WTC11 (cell line): ENCODE results near the gene BCO1. TPM values are rescaled to one million over a fixed set of nuclear protein-coding genes. Genes with fewer than 3 reads are reported as not detected.

ENCODE experiments used
- ATAC-seq: fragments of 200-7000 bp; cut with Tn5 transposase; 2 replicates; pipeline ENCODE4 v1.10.0; 2021; ENCODE audit warnings: mild to moderate bottlenecking, moderate library complexity
- CTCF ChIA-PET: fragments of 300-600 bp; sonication (Branson Sonifier 250); formaldehyde crosslinking; loops from one replicate; lab custom pipeline; 2021; ENCODE audit warnings: antibody characterized with exemption; lab: Charles Lee
- POLR2A ChIA-PET: fragments of 350-600 bp; sonication (Branson Sonifier 250); formaldehyde crosslinking; loops from one replicate; lab custom pipeline; 2021; ENCODE audit warnings: antibody characterized with exemption; lab: Charles Lee
- DNase-seq: peaks from one replicate; pipeline ENCODE4 v3.0.0; 2021; ENCODE audit warnings: low spot score
- H3K27ac Mint-ChIP-seq: 2 replicates; pipeline ENCODE4 v1.8.0; 2021; ENCODE audit warnings: mixed read lengths
- H3K27me3 Mint-ChIP-seq: 2 replicates; pipeline ENCODE4 v1.8.0; 2021; ENCODE audit warnings: low read depth, mild to moderate bottlenecking, moderate library complexity, mixed read lengths
- H3K36me3 Mint-ChIP-seq: 2 replicates; pipeline ENCODE4 v1.8.0; 2021; ENCODE audit warnings: mixed read lengths
- H3K4me1 Mint-ChIP-seq: 2 replicates; pipeline ENCODE4 v1.8.0; 2022; ENCODE audit warnings: mixed read lengths
- H3K4me3 Mint-ChIP-seq: 2 replicates; pipeline ENCODE4 v1.8.0; 2021; ENCODE audit warnings: mild to moderate bottlenecking, moderate library complexity, mixed read lengths
- H3K9me3 Mint-ChIP-seq: 2 replicates; pipeline ENCODE4 v1.8.0; 2021; ENCODE audit warnings: mixed read lengths
- ATF1 ChIP-seq: sonication (generic); formaldehyde crosslinking; IDR thresholded peaks from 2 replicates; pipeline ENCODE4 v1.8.1; 2023; ENCODE audit warnings: mild to moderate bottlenecking, moderate library complexity, missing genetic modification reagents
- E2F4 ChIP-seq: sonication (generic); formaldehyde crosslinking; IDR thresholded peaks from 2 replicates; pipeline ENCODE4 v1.8.1; 2022; ENCODE audit warnings: low read depth, mild to moderate bottlenecking, moderate library complexity, missing genetic modification reagents, borderline replicate concordance
- FOXP4 ChIP-seq: sonication (generic); formaldehyde crosslinking; IDR thresholded peaks from 2 replicates; pipeline ENCODE4 v1.8.0; 2022; ENCODE audit warnings: mild to moderate bottlenecking, missing genetic modification reagents
- KAT7 ChIP-seq: sonication (generic); formaldehyde crosslinking; IDR thresholded peaks from 2 replicates; pipeline ENCODE4 v1.8.1; 2023; ENCODE audit warnings: missing genetic modification reagents, mild to moderate bottlenecking, borderline replicate concordance
- NFE2L1 ChIP-seq: sonication (generic); formaldehyde crosslinking; IDR thresholded peaks from 2 replicates; pipeline ENCODE4 v1.8.1; 2023; ENCODE audit warnings: missing genetic modification reagents
- ZNF121 ChIP-seq: sonication (generic); formaldehyde crosslinking; IDR thresholded peaks from 2 replicates; pipeline ENCODE4 v1.8.0; 2023; ENCODE audit warnings: missing genetic modification reagents
- ZNF281 ChIP-seq: sonication (generic); formaldehyde crosslinking; IDR thresholded peaks from 2 replicates; pipeline ENCODE4 v1.8.0; 2023; ENCODE audit warnings: mild to moderate bottlenecking, missing genetic modification reagents
- ZNF671 ChIP-seq: fragments of 250-450 bp; sonication (Bioruptor Pico); IDR thresholded peaks from 2 replicates; pipeline ENCODE4 v1.8.0; 2021; ENCODE audit warnings: mild to moderate bottlenecking
- total RNA-seq: library from RNA; stranded (reverse); gene quantifications from 3 replicates; pipeline ENCODE4 v1.2.3, GENCODE V29; 2021
- TF ChIP-seq, protein P1 (sequence below): sonication (generic); formaldehyde crosslinking; IDR thresholded peaks from 2 replicates; pipeline ENCODE4 v1.8.0; 2023; ENCODE audit warnings: missing genetic modification reagents, mild to moderate bottlenecking, borderline replicate concordance
- TF ChIP-seq, protein P2 (sequence below): sonication (generic); formaldehyde crosslinking; IDR thresholded peaks from 2 replicates; pipeline ENCODE4 v1.8.0; 2022; ENCODE audit warnings: mild to moderate bottlenecking, missing genetic modification reagents
- TF ChIP-seq, protein P3 (sequence below): sonication (generic); formaldehyde crosslinking; IDR thresholded peaks from 2 replicates; pipeline ENCODE4 v1.8.1; 2023; ENCODE audit warnings: mild to moderate bottlenecking, missing genetic modification reagents
- TF ChIP-seq, protein P4 (sequence below): fragments of 250-450 bp; sonication (Bioruptor Pico); IDR thresholded peaks from 2 replicates; pipeline ENCODE4 v1.9.0; 2021; ENCODE audit warnings: mild to moderate bottlenecking, borderline replicate concordance

Gene BCO1
- total RNA-seq, 1 experiment from 2014 or later: 0.15 TPM

GRCh38 chr16:81263470-81264220 lies 25.2 kb downstream of the BCO1 start (continued):
- TF ChIP-seq, protein P1, sequence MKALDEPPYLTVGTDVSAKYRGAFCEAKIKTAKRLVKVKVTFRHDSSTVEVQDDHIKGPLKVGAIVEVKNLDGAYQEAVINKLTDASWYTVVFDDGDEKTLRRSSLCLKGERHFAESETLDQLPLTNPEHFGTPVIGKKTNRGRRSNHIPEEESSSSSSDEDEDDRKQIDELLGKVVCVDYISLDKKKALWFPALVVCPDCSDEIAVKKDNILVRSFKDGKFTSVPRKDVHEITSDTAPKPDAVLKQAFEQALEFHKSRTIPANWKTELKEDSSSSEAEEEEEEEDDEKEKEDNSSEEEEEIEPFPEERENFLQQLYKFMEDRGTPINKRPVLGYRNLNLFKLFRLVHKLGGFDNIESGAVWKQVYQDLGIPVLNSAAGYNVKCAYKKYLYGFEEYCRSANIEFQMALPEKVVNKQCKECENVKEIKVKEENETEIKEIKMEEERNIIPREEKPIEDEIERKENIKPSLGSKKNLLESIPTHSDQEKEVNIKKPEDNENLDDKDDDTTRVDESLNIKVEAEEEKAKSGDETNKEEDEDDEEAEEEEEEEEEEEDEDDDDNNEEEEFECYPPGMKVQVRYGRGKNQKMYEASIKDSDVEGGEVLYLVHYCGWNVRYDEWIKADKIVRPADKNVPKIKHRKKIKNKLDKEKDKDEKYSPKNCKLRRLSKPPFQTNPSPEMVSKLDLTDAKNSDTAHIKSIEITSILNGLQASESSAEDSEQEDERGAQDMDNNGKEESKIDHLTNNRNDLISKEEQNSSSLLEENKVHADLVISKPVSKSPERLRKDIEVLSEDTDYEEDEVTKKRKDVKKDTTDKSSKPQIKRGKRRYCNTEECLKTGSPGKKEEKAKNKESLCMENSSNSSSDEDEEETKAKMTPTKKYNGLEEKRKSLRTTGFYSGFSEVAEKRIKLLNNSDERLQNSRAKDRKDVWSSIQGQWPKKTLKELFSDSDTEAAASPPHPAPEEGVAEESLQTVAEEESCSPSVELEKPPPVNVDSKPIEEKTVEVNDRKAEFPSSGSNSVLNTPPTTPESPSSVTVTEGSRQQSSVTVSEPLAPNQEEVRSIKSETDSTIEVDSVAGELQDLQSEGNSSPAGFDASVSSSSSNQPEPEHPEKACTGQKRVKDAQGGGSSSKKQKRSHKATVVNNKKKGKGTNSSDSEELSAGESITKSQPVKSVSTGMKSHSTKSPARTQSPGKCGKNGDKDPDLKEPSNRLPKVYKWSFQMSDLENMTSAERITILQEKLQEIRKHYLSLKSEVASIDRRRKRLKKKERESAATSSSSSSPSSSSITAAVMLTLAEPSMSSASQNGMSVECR (CRISPR knock-in tag): no peak
- TF ChIP-seq ATF1 (CRISPR knock-in tag): no peak
- TF ChIP-seq, all 79 proteins: peak for 0

- TF ChIP-seq, protein P2, sequence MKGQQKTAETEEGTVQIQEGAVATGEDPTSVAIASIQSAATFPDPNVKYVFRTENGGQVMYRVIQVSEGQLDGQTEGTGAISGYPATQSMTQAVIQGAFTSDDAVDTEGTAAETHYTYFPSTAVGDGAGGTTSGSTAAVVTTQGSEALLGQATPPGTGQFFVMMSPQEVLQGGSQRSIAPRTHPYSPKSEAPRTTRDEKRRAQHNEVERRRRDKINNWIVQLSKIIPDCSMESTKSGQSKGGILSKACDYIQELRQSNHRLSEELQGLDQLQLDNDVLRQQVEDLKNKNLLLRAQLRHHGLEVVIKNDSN (CRISPR knock-in tag): no peak
- TF ChIP-seq FOXP4 (CRISPR knock-in tag): no peak
- TF ChIP-seq ZNF281 (CRISPR knock-in tag): no peak
- no peak for TF ChIP-seq ZNF671 (CRISPR knock-in tag)
- no peak for TF ChIP-seq NFE2L1 (CRISPR knock-in tag)
- no peak for TF ChIP-seq KAT7 (CRISPR knock-in tag)
- ChIA-PET POLR2A (no interaction called here), CTCF (interaction anchor here (1.0 kb wide), 1 partner anchor 60 kb away, joined by 3 read pairs; no protein-coding TSS in a partner anchor)
- H3K4me3 Mint-ChIP-seq: no peak overlapping the region
- H3K27me3 Mint-ChIP-seq: no peaks in the 10 kb centered on the region
- no peak overlapping the region for H3K27ac Mint-ChIP-seq
- no peaks in the 10 kb centered on the region for H3K4me1 Mint-ChIP-seq
- 0 out of 2 replicates have a peak, but pooled peaks cover 7% of the 10 kb centered on the region for H3K9me3 Mint-ChIP-seq
- ATAC-seq: no peak
- no peaks in the 10 kb centered on the region for H3K36me3 Mint-ChIP-seq
- no peak for DNase-seq
Observed at GRCh38 chr16:81264386-81264785, 25.9 kb downstream of the BCO1 start.

- no peak overlapping the region for H3K27ac Mint-ChIP-seq
- ATAC-seq (no peak), DNase-seq (no peak)
- no peak overlapping the region for H3K4me3 Mint-ChIP-seq
- ChIA-PET POLR2A (no interaction called here), CTCF (no interaction called here)
- no peaks in the 10 kb centered on the region for H3K4me1 Mint-ChIP-seq
- H3K27me3 Mint-ChIP-seq: no peaks in the 10 kb centered on the region
- no peaks in the 10 kb centered on the region for H3K36me3 Mint-ChIP-seq
- H3K9me3 Mint-ChIP-seq: 0 out of 2 replicates have a peak, but pooled peaks cover 7% of the 10 kb centered on the region
- TF ChIP-seq ZNF121: no peak
- TF ChIP-seq, protein P3, sequence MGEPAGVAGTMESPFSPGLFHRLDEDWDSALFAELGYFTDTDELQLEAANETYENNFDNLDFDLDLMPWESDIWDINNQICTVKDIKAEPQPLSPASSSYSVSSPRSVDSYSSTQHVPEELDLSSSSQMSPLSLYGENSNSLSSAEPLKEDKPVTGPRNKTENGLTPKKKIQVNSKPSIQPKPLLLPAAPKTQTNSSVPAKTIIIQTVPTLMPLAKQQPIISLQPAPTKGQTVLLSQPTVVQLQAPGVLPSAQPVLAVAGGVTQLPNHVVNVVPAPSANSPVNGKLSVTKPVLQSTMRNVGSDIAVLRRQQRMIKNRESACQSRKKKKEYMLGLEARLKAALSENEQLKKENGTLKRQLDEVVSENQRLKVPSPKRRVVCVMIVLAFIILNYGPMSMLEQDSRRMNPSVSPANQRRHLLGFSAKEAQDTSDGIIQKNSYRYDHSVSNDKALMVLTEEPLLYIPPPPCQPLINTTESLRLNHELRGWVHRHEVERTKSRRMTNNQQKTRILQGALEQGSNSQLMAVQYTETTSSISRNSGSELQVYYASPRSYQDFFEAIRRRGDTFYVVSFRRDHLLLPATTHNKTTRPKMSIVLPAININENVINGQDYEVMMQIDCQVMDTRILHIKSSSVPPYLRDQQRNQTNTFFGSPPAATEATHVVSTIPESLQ: no peak
- no peak for TF ChIP-seq E2F4 (CRISPR knock-in tag)
- TF ChIP-seq, protein P4, sequence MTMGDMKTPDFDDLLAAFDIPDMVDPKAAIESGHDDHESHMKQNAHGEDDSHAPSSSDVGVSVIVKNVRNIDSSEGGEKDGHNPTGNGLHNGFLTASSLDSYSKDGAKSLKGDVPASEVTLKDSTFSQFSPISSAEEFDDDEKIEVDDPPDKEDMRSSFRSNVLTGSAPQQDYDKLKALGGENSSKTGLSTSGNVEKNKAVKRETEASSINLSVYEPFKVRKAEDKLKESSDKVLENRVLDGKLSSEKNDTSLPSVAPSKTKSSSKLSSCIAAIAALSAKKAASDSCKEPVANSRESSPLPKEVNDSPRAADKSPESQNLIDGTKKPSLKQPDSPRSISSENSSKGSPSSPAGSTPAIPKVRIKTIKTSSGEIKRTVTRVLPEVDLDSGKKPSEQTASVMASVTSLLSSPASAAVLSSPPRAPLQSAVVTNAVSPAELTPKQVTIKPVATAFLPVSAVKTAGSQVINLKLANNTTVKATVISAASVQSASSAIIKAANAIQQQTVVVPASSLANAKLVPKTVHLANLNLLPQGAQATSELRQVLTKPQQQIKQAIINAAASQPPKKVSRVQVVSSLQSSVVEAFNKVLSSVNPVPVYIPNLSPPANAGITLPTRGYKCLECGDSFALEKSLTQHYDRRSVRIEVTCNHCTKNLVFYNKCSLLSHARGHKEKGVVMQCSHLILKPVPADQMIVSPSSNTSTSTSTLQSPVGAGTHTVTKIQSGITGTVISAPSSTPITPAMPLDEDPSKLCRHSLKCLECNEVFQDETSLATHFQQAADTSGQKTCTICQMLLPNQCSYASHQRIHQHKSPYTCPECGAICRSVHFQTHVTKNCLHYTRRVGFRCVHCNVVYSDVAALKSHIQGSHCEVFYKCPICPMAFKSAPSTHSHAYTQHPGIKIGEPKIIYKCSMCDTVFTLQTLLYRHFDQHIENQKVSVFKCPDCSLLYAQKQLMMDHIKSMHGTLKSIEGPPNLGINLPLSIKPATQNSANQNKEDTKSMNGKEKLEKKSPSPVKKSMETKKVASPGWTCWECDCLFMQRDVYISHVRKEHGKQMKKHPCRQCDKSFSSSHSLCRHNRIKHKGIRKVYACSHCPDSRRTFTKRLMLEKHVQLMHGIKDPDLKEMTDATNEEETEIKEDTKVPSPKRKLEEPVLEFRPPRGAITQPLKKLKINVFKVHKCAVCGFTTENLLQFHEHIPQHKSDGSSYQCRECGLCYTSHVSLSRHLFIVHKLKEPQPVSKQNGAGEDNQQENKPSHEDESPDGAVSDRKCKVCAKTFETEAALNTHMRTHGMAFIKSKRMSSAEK (CRISPR knock-in tag): no peak
Observed at GRCh38 chr16:81265052-81265451, 26.6 kb downstream of the BCO1 start.
